Measurements from ENCODE around the gene IKZF1.

IKZF1 gene

DNA sequence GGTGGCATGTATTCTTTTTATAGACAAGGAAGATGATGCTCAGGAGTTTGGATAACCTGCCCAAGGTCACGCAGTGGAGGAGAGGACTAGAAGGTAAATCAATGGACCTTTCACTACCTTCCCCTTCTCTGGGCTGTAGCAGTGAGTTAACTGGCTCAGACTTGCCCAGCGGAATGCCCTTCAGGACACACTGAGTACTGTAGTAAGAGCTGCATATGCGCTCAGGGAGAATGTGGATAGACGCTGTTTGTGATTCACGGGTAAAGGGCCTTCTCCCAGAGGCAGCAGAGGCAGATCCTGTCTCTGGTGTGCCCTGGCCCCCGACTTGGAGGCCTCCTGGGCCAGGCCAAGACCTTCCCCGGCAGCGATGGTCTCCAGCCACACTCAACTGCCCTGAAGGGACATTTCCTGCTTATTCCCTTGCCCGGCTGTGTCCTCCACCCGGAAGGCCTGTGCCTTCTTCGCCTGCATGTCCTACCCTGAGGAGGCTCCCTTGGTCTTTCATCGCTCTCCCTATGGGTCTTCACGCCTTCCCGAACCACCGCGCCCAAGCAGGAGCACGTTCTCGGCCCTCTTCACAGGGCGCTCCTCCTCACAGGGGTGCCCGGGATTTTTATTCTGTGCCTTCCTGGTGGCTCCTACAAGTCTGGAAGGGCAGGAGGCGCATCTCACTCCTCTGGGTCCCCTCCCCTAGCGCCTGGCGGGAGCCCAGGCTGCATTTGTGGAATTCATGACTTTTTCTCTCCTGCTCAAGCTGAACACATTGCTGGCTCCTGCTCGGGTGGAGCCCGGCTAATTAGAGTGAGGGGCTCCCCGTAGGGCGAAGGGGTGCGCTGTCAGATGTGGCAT is 1.8 kb upstream of the IKZF1 start:
- Histone ChIP-seq H3K9me2 (replicated peaks; ENCODE audit: control insufficient read depth, low read length) (no peaks in the 10 kb centered on the region), H3K79me2 (ENCODE audit: control insufficient read depth, low read length) (peaks cover 32% of the 10 kb centered on the region), H3K27me3 (ENCODE audit: control insufficient read depth, low read length) (peaks cover 13% of the 10 kb centered on the region; the same call in 1 of the 2 replicates), H3F3A (ENCODE audit: control insufficient read depth, insufficient read depth) (peaks cover 29% of the 10 kb centered on the region), H3K27ac (ENCODE audit: low read depth, low read length) (no peak overlapping the region), H4K20me1 (ENCODE audit: control insufficient read depth, insufficient read depth, low read depth, low read length) (no peaks in the 10 kb centered on the region), H3K36me3 (ENCODE audit: control insufficient read depth, low read length) (peaks cover 19% of the 10 kb centered on the region), H3K4me1 (ENCODE audit: control insufficient read depth, low read length) (peaks cover 21% of the 10 kb centered on the region), H3K4me2 (ENCODE audit: low read length) (no peak overlapping the region), H3K4me3 (ENCODE audit: low read length) (no peak overlapping the region), H3K9me3 (ENCODE audit: control insufficient read depth, insufficient read depth, low read length) (no peaks in the 10 kb centered on the region)
- TF ChIP-seq, protein P1, sequence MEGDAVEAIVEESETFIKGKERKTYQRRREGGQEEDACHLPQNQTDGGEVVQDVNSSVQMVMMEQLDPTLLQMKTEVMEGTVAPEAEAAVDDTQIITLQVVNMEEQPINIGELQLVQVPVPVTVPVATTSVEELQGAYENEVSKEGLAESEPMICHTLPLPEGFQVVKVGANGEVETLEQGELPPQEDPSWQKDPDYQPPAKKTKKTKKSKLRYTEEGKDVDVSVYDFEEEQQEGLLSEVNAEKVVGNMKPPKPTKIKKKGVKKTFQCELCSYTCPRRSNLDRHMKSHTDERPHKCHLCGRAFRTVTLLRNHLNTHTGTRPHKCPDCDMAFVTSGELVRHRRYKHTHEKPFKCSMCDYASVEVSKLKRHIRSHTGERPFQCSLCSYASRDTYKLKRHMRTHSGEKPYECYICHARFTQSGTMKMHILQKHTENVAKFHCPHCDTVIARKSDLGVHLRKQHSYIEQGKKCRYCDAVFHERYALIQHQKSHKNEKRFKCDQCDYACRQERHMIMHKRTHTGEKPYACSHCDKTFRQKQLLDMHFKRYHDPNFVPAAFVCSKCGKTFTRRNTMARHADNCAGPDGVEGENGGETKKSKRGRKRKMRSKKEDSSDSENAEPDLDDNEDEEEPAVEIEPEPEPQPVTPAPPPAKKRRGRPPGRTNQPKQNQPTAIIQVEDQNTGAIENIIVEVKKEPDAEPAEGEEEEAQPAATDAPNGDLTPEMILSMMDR (IDR thresholded peaks at IDR 0.05; ENCODE audit: low read depth, low read length, poor library complexity, severe bottlenecking) = no peak
- TF ChIP-seq EZH2phosphoT487 (IDR thresholded peaks at IDR 0.05; ENCODE audit: borderline replicate concordance, low read length) = no peak

DNA sequence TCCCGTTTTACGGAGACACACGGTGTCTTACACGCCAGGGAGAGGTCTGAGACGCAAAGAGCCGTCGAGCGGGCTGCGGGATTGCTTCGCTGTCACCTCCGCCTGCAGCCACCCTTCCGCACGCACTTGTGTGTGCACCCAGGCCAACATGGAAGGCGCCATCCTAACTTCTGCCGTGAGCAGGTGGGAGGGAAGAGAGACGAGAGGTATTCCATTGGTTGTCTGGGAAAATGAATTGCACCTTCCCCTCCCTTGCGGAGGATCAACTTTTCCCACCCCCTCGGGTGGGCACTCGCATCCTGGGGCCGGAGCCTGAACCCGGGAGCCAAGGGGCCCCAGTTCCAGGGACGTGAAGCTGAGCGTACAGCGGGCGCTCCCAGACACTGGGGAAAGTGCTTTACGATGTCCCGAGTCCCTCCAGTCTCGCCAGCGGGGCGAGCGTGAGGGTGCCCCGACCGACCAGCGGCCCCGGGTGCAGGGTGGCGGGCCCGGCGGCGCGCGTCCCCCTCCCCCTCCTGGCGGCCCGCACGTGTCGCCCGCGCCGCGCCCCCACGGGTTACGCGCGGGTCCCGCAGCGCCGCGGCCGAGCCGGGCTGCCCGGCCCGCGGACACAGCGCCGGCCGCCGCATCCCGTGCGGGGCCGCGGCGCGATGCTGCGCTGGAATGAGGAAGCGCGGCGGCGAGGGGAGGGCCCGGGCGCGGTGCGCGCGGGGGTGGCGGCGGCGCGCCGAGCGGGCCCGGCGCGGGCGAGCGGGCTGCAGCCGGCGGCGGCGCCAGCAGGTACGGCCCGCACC is 984 bp upstream of the IKZF1 start:
- Histone ChIP-seq H3K4me2 (ENCODE audit: low read length) (peak overlapping the region; percentile 80), H3F3A (ENCODE audit: control insufficient read depth, insufficient read depth) (peaks cover 35% of the 10 kb centered on the region), H3K27ac (ENCODE audit: low read depth, low read length) (no peak overlapping the region), H3K9me2 (replicated peaks; ENCODE audit: control insufficient read depth, low read length) (no peaks in the 10 kb centered on the region), H4K20me1 (ENCODE audit: control insufficient read depth, insufficient read depth, low read depth, low read length) (no peaks in the 10 kb centered on the region), H3K4me1 (ENCODE audit: control insufficient read depth, low read length) (peaks cover 29% of the 10 kb centered on the region), H3K9me3 (ENCODE audit: control insufficient read depth, insufficient read depth, low read length) (no peaks in the 10 kb centered on the region), H3K79me2 (ENCODE audit: control insufficient read depth, low read length) (peaks cover 40% of the 10 kb centered on the region), H3K4me3 (ENCODE audit: low read length) (peak overlapping the region; percentile 91), H3K27me3 (ENCODE audit: control insufficient read depth, low read length) (peaks cover 13% of the 10 kb centered on the region; the same call in 1 of the 2 replicates), H3K36me3 (ENCODE audit: control insufficient read depth, low read length) (peaks cover 25% of the 10 kb centered on the region)
- no peak for TF ChIP-seq EZH2phosphoT487 (IDR thresholded peaks at IDR 0.05; ENCODE audit: borderline replicate concordance, low read length)
- TF ChIP-seq, protein P1 (IDR thresholded peaks at IDR 0.05; ENCODE audit: low read depth, low read length, poor library complexity, severe bottlenecking) = no peak

DNA sequence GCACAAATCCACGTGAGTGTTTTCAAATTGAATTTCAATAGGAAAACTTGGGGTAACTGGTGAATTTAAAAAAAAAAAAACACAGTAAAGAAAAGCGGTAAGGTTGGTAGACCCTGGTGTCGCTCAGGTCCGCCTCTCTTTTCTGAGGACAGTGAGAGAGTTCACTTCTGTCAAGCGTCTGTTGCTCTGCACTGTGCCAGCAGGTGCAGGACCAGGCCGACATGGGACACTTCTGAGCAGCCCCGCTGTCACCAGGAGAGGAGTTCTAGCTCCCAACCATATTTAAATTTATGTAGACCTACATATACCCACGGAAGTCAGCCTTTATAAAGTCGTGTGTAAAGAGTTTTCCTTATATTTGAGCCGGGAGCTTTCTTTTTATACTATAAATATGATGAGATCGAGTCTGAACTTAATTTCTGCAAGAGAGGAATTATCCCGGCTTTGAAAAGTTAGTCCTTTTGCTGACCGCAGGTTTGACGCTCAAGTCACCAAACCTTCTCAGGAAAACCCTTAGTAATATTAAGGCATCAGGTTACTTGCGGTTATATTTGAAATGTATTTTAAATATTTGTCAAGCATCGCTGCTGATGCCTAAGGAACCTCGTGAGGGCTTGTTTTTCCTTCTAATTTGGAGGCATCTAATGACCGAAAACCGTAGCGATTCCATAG is 531 bp downstream of the IKZF1 start:
- H3K9me2 ChIP-seq (replicated peaks; ENCODE audit: control insufficient read depth, low read length) = no peaks in the 10 kb centered on the region
- peaks cover 55% of the 10 kb centered on the region for H3K79me2 ChIP-seq (ENCODE audit: control insufficient read depth, low read length)
- no peaks in the 10 kb centered on the region for H4K20me1 ChIP-seq (ENCODE audit: control insufficient read depth, insufficient read depth, low read depth, low read length)
- H3K4me1 ChIP-seq (ENCODE audit: control insufficient read depth, low read length) = peaks cover 31% of the 10 kb centered on the region
- TF ChIP-seq EZH2phosphoT487 (IDR thresholded peaks at IDR 0.05; ENCODE audit: borderline replicate concordance, low read length) = no peak
- TF ChIP-seq, protein P1 (IDR thresholded peaks at IDR 0.05; ENCODE audit: low read depth, low read length, poor library complexity, severe bottlenecking) = no peak
- H3K27ac ChIP-seq (ENCODE audit: low read depth, low read length) = peak overlapping the region; percentile 82
- H3K4me3 ChIP-seq (ENCODE audit: low read length) = peak overlapping the region; percentile 91
- H3F3A ChIP-seq (ENCODE audit: control insufficient read depth, insufficient read depth) = peaks cover 42% of the 10 kb centered on the region
- H3K9me3 ChIP-seq (ENCODE audit: control insufficient read depth, insufficient read depth, low read length) = no peaks in the 10 kb centered on the region
- peak overlapping the region; percentile 80 for H3K4me2 ChIP-seq (ENCODE audit: low read length)
- peaks cover 8% of the 10 kb centered on the region; the same call in 1 of the 2 replicates for H3K27me3 ChIP-seq (ENCODE audit: control insufficient read depth, low read length)
- peaks cover 40% of the 10 kb centered on the region for H3K36me3 ChIP-seq (ENCODE audit: control insufficient read depth, low read length)
